GM19463 (cell line): ENCODE measurements around the gene TFEC.

ENCODE experiments used
- ATAC-seq: cut with Tn5 transposase; IDR thresholded peaks from one replicate; pipeline ENCODE4 v1.9.1; 2021; ENCODE audit warnings: mild to moderate bottlenecking, moderate library complexity; ENCODE audit not compliant: unreplicated experiment

The TFEC gene

GRCh38 chr7:115995701-115996100 lies 34.9 kb downstream of the TFEC start:
- ATAC-seq: no peak

- ATAC-seq: no peak
Observed at GRCh38 chr7:115988401-115988800, 42.2 kb downstream of the TFEC start.

- no peak for ATAC-seq
Observed at GRCh38 chr7:115987486-115987885, 43.1 kb downstream of the TFEC start.

GRCh38 chr7:115984105-115984504 lies 46.5 kb downstream of the TFEC start:
- ATAC-seq: no peak

- ATAC-seq: no peak
Observed at GRCh38 chr7:115980159-115980558, 50.4 kb downstream of the TFEC start.

- ATAC-seq: no peak
Observed at GRCh38 chr7:115976651-115977050, 53.9 kb downstream of the TFEC start.

- no peak for ATAC-seq
Observed at GRCh38 chr7:115975766-115976165, 54.8 kb downstream of the TFEC start.

- ATAC-seq: no peak
Observed at GRCh38 chr7:115973406-115973805, 57.2 kb downstream of the TFEC start.

- ATAC-seq: no peak
Observed at GRCh38 chr7:115971506-115971905, 59.1 kb downstream of the TFEC start.

GRCh38 chr7:115968596-115968995 lies 62.0 kb downstream of the TFEC start:
- no peak for ATAC-seq

- no peak for ATAC-seq
Observed at GRCh38 chr7:115968171-115968570, 62.4 kb downstream of the TFEC start.

- no peak for ATAC-seq
Observed at GRCh38 chr7:115965796-115966475, 64.6 kb downstream of the TFEC start.

GRCh38 chr7:115965236-115965635 lies 65.3 kb downstream of the TFEC start:
- ATAC-seq: no peak

- ATAC-seq: no peak
Observed at GRCh38 chr7:115964799-115965198, 65.8 kb downstream of the TFEC start.

GRCh38 chr7:115962340-115962739 lies 68.2 kb downstream of the TFEC start:
- no peak for ATAC-seq

- ATAC-seq: no peak
Observed at GRCh38 chr7:115953592-115954255, 76.8 kb downstream of the TFEC start.

GRCh38 chr7:115952832-115953231 lies 77.7 kb downstream of the TFEC start:
- no peak for ATAC-seq

GRCh38 chr7:115951547-115951946 lies 79.0 kb downstream of the TFEC start:
- no peak for ATAC-seq

- ATAC-seq: no peak
Observed at GRCh38 chr7:115941703-115942268, 88.8 kb downstream of the TFEC start.

- no peak for ATAC-seq
Observed at GRCh38 chr7:115940460-115941060, 90.0 kb downstream of the TFEC start.

- no peak for ATAC-seq
Observed at GRCh38 chr7:115937960-115938359, 92.6 kb downstream of the TFEC start.

- ATAC-seq: no peak
Observed at GRCh38 chr7:115933471-115933870, 97.1 kb downstream of the TFEC start.
